ENCODE measurements around the gene CERK.
A peak's percentile ranks its signal among the peaks of the same experiment; 100 is the strongest.
"Not testable (repeated sequence)": the region's sequence is repeated elsewhere in the genome, so short reads cannot be mapped to it uniquely, and the experiment has no call there.

The CERK gene

GRCh38 chr22:46659059-46659790 lies 78.8 kb downstream of the CERK start:
- no peak for DNase-seq

DNA sequence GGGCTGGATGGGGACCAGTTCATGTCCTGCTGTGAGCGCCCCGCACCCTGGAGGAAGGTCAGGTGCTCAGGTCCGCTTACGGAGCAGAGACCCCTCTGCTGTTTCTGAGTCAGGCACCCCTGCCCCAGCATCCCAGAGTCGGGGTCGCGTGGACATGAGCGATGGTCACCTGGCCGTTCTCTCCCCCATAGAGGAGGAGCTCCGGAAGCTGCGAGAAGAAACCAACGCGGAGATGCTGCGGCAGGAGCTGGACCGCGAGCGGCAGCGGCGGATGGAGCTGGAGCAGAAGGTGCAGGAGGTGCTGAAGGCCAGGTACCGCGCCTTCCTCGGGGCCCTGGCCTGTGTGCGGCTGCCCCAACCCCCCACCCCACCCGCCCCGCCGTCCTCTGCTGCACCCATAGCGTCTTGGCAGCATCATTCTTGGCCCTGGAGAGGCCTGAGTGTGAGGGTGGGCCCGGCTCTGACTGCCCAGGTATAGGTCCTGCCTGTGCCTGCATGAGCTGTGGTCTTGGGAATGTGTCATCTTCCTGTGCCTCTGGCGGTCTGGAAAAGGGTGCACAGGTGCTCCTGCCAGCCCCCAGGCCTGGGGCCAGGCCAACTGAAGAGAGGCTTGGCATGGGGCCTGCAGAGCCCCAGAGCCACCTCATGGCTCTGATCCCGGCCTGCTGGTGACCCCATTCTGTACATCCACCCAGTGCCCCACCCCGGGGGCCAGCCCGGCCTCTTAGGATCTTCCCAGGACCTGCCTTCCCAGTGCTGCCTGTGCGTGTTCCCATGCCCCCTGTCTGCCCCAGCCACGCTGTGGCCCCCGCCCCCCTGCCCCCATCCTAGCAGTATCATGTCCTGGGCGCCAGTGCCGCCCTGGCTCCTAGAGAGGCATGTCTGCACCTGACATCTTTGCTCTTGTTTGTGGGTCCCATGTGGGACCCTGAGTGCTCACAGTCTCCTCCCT lies 79.8 kb downstream of the CERK start:
- DNase-seq: no peak

DNA sequence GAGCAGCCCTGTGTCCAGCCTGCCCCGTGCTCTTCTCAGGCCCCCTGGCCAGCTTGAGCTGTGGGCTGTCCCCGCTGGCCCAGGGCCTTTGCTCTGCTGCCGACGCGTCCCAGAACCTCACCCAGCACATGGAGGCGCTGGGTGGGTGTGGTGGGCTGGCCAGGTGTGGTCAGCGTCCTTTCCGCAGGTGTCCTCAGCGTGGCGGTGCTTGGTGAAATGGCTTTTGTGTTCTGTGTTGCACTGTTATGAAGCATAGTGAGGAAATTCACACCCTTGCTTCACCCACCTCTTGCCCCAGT lies 80.4 kb downstream of the CERK start:
- no peak for DNase-seq

DNA sequence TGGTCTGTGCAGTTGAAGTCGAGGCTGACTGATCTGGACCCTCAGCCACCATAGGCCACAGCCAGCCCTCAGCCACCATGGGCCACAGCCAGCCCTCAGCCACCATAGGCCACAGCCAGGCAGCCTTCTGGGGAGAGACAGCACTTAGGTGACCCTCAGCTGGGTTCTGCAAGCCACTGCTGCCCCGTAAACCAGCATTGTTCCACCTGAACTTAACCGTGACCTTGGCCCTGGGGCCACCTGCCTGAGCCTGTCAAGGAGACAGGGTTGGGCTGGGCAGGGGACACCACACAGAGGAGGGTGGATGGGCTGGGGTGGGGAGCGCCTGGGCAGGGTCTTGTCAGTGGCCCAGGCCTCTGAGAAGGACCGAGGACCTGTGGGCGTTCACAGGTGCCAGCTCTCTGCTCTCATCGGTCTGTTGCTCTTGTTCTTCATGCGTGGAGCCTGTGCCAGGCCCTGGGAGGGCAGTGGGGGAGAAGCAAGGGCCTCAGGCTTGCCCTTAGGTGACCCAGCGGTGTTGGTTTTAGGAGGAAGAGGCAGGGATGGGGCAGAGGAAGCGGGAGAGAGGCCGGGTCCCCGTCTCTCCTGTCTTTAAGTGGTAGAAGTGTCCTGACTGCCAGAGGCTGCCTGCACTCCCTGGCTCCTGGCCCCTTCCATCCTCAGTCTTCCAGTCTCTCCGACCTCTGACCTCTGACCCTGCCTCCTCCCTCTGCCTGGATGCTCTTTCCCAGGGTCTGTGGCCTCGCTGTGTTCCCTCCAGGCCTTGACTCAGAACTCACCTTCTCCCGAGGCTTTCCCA lies 81.0 kb downstream of the CERK start:
- no peak for DNase-seq

DNA sequence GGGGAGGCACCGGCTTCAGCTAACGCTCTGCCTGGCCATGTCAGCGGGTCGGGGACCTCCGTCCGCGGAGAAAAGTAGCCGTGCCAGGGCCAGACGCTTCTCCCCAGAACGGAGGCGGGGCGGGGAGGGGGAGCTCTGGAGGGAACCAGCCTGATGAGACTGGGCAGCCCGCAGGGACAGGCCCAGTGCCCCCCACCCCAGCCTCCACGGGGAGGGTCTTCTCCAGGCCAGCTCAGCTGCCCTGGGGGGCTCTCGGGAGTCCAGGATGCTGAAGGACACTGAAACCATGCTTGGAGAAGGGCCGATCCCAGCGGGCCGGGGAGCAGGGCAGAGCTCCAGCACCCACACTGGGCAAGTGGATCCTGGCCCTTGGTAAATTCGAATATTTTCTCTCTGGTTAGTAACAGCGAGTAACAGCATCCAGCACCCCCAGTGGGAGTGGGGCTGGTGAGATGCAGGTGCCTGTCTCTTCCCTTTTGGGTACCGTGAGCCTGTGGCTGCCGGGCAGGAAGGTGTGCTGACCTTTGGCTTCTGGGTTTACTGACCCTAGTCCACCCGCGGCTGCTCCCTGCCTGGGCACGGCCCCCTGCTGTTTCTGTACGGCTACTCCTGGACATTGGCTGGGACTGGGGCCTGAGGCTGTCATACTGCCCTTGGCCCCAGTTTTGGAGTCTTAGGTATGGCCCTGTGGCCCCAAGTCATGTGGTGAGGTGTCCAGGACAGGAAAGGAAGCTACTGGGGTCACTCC lies 82.0 kb downstream of the CERK start:
- no peak for DNase-seq

- no peak for DNase-seq
These were observed 83.0 kb downstream of the CERK start for GRCh38 chr22:46654927-46655595.

GRCh38 chr22:46654426-46654825 lies 83.6 kb downstream of the CERK start:
- no peak for DNase-seq

DNA sequence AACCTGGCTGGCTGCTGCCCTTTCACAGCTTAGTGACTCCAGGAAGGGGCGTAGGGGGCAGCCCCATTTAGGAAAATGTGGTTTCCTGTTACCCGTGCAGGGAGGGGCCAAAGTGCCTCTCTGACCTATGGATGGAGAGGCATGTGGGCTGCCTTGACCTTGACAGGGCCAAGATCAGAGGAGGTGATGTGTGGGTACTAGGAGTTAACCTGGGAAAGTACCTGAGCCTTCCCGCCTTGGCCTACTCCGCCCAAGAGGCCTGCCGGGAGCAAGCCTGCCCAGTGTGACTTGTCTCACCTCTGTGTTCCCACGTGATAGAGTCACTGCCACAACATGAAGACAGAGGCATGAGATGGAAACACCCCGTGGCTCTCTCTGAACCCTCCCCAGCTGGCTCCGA lies 84.5 kb downstream of the CERK start:
- no peak for DNase-seq

GRCh38 chr22:46652847-46653331 lies 85.2 kb downstream of the CERK start:
- no peak for DNase-seq

GRCh38 chr22:46652081-46652846 lies 85.8 kb downstream of the CERK start:
- DNase-seq: no peak

DNA sequence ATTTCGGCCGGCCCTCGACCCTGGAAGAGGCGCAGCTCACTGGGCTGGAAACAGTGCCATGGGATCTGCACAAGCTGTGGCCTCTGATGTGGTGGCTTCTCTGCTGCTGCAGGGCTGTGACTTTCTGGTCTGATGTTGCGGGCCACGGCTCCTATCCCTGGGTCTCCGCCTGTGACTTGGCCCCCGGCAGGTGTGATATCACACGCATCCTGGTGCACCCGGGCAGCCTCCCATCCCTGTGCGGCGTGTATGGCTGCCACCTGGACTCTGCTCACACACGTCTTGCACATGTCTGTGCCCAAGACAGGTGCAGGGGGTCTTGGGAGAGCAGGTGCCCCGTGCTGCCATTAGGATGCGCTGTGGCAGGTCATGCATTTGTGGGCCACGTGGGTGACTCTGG lies 86.7 kb downstream of the CERK start:
- no peak for DNase-seq

DNA sequence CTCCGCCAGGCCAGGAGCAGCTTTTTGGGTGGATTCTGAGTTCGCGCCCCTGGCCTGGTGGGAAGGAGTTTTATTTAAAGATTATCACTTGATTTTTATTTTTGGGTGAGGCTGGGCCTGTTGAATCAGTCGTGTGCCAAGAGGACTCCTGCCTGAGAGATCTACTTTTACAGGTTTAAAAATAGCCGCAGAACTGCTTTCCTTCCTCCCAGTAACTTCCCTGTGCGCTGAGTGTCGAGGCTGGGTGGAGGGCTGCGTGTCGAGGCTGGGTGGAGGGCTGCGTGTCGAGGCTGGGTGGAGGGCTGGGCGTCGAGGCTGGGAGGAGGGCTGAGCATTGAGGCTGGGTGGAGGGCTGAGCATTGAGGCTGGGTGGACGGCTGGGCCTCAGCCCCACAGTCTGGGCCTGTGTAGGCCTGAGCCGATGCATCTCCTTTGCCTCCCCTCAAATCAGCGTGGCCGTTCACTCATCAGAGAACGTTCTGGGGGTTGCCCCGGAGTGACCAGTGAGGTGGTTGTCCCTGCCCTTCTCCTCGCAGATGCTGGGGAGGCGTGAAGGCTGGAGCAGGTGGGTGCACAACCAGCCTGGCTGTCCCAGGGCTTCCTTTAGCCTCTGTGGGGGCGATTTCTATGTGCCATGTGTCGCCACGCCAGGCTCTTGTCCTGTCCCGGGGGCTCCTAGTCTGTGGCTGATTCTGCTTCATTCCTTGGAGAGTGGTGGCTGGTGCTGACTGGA lies 87.8 kb downstream of the CERK start:
- DNase-seq: no peak

DNA sequence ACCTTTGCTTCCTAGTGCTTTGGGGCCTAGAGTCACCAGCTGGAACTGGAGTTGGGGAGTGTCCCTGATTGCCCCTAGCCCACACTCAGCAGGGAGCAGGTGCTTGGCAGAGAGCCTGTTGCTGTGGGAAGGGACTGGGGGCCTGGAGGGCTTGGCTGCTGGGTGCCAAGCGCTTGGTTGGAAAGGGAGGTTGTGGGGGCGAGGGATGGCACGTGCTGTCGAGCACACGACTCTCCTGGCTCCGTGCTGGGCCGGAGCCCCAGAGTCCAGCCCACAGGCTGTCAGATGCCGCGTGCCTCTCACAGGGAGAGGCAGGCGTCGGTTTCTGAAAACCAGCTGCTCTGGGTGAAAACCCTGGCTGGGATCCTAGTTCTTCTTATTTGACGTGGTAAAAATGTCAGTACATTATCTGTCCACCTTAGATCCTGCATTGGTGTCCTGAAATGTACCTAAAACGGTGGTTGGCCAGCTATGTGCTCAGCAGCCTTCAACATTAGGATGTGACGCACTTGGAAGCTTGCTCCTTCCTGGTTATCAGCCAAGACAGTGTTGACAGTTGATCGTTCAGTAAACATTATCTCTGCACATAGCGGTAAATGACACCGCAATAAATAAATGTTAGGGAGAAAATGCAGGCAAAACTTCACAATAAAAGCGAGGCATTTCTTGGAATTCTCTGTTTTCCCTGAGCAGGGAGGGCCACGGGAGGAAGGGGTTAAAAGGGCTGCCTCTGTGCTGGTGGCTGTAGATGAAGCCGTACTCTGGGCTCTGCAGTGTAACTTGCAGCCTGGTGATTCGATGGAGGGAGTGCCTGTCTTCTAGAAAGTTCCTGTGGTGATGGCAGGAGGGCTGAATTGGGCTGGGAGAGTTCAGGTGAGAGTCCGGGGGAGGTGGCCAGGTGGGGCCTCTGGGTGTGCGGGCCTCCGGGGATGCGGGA lies 88.6 kb downstream of the CERK start:
- peak; percentile 76 for DNase-seq

- DNase-seq: not testable (repeated sequence)
These were observed 89.7 kb downstream of the CERK start for GRCh38 chr22:46648225-46648820.

DNA sequence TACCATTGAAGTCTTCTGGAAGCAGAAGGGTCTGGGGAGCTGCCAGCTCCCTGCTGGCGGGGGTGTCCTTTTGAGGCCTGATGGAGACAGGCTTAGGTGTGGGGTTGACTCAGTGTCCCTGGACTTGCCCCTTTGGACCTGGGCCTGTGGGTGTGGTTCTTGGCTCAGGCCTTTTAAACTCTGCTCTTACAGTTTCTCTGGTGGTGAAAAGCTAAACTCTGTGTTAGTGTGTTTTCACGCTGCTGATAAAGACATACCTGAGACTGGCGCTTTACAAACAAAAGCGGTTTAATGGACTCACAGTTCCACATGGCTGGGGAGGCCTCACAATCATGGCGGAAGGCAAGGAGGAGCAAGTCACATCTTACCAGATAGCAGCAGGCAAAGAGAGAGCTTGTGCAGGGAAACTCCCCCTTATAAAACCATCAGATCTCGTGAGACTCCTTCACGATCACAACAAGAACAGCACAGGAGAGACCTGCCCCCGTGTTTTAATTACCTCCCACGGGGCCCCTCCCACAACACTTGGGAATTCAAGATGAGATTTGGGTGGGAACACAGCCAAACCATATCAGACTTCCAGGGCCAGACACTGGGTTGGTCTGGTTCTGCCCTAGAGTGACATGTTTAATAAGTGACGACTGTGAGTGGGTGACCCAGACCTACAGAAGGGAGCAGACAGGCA lies 91.4 kb downstream of the CERK start:
- DNase-seq: no peak

- DNase-seq: not testable (repeated sequence)
These were observed 95.1 kb downstream of the CERK start for GRCh38 chr22:46642840-46643480.

GRCh38 chr22:46641811-46642266 lies 96.2 kb downstream of the CERK start:
- no peak for DNase-seq
